ENCODE measurements around the gene RASEF.

RASEF gene

GRCh38 chr9:83081846-83082245 lies 18.9 kb upstream of the RASEF start:
- TF ChIP-seq, protein P1, sequence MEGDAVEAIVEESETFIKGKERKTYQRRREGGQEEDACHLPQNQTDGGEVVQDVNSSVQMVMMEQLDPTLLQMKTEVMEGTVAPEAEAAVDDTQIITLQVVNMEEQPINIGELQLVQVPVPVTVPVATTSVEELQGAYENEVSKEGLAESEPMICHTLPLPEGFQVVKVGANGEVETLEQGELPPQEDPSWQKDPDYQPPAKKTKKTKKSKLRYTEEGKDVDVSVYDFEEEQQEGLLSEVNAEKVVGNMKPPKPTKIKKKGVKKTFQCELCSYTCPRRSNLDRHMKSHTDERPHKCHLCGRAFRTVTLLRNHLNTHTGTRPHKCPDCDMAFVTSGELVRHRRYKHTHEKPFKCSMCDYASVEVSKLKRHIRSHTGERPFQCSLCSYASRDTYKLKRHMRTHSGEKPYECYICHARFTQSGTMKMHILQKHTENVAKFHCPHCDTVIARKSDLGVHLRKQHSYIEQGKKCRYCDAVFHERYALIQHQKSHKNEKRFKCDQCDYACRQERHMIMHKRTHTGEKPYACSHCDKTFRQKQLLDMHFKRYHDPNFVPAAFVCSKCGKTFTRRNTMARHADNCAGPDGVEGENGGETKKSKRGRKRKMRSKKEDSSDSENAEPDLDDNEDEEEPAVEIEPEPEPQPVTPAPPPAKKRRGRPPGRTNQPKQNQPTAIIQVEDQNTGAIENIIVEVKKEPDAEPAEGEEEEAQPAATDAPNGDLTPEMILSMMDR (IDR thresholded peaks at IDR 0.05) = no peak

GRCh38 chr9:83081010-83081409 lies 18.1 kb upstream of the RASEF start:
- TF ChIP-seq, protein P1 (IDR thresholded peaks at IDR 0.05) = no peak

GRCh38 chr9:83071626-83072025 lies 8.7 kb upstream of the RASEF start:
- TF ChIP-seq, protein P1 (IDR thresholded peaks at IDR 0.05) = no peak

DNA sequence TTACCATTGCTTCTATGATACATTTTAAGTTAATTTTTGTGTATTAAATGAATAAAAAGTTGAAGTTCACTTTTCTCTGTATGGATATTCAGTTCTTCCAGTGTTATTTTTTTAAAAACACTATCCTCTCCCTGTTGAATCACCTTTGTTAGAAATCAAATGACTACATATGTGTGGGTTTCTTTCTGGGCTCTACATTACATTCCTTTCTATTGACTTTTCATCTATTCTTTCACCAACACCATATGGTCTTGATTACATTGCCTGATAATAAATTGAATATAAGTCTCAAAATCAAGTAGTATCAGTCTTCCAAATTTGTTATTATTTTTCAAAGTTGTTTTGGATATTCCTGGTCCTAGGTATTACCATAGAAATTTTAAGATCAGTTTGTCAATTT lies 7.3 kb upstream of the RASEF start:
- TF ChIP-seq, protein P1 (IDR thresholded peaks at IDR 0.05) = no peak

- TF ChIP-seq, protein P1 (IDR thresholded peaks at IDR 0.05) = no peak
Measured at GRCh38 chr9:83069651-83070050, 6.7 kb upstream of the RASEF start.

DNA sequence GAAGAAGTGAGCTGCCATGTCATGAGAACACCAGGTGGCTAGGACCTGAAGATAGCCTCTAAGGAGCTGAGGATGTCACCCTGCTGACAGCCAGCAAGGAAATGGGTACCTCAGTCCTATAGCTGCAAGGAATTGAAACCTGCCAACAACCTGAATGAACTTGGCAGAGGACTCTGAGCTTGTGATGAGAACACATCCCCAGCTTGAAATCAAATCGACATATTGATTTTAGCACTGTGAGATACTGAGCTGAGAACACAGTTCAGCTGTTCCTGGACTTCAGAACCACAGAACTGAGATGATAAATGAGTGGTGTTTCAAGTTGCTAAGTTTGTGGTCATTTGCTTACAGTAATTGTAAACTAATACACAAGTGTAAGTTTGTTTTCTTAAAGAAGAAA lies 5.5 kb upstream of the RASEF start:
- TF ChIP-seq, protein P1 (IDR thresholded peaks at IDR 0.05) = no peak

GRCh38 chr9:83067579-83067978 lies 4.6 kb upstream of the RASEF start:
- TF ChIP-seq, protein P1 (IDR thresholded peaks at IDR 0.05) = no peak

- TF ChIP-seq, protein P1 (IDR thresholded peaks at IDR 0.05) = no peak
Measured at GRCh38 chr9:83066771-83067170, 3.8 kb upstream of the RASEF start.

All from LNCAP (cell line).